Measurements from ENCODE around the gene AIP. TPM values are rescaled to one million over a fixed set of nuclear protein-coding genes. Genes with fewer than 3 reads are reported as not detected.

Gene AIP
- total RNA-seq, 2 donors from 2014 or later: 49.2 to 78.0 TPM

DNA sequence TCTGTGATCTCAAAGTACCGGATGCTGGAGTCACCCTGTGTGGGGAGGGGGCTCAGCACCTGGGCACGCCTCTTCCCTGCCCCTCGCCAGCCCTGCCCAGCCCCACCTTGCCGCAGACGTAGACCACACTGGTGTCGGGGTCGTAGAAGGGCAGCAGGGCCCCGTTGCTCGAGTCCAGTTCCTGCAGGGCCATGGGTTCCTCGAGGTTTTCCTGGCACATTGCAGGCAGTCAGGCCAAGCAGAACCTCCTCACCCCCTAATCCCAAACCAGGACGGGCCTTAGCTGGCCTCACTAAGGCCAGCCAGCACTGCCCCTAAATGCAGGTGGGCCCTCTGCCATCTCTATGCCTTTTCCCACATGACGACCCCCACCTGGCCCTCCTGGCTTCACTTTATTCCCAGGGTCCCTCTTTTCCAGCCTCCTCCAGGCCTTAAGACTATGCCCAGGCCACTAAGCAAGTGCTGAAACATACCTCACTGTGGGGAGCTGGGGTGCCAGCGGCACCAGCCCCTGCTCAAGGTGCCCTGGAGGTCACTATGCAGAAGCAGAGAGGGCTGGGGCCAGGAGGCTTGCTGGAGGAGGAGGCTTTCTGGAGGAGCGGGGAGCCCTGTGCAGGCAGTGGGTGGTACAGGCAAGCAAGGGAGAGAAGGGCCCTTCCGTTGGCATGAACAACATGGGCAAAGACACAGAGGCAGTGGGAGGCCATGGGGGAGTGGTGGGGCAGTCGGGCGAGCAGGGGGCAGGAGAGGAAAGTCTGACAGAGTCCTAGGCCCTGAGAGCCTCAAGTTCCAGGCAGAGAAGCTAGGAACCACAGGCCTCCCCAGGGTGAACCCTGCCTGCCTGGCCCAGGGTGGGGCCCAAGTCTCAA is 42.4 kb upstream of the AIP start:
- Histone ChIP-seq H3K4me3 (no peak overlapping the region), H3K27me3 (no peaks in the 10 kb centered on the region), H3K27ac (peak overlapping the region; percentile 27 to 51), H3K4me1 (peaks cover 0 to 67% of the 10 kb centered on the region in 2 donors), H3K9me3 (no peaks in the 10 kb centered on the region), H3K36me3 (peaks cover 34% of the 10 kb centered on the region)
- DNase-seq (ENCODE audit: low spot score): no peak
- TF ChIP-seq CTCF (IDR thresholded peaks at IDR 0.05): no peak

GRCh38 chr11:67441098-67441563 is 41.7 kb upstream of the AIP start:
- Histone ChIP-seq H3K4me1 (peaks cover 0 to 64% of the 10 kb centered on the region in 2 donors), H3K36me3 (peaks cover 28% of the 10 kb centered on the region), H3K27me3 (no peaks in the 10 kb centered on the region), H3K27ac (no peak overlapping the region), H3K4me3 (no peak overlapping the region), H3K9me3 (no peaks in the 10 kb centered on the region)
- no peak for TF ChIP-seq CTCF (IDR thresholded peaks at IDR 0.05)
- no peak for DNase-seq (ENCODE audit: low spot score)

- no peak overlapping the region for H3K27ac ChIP-seq
- peaks cover 28% of the 10 kb centered on the region for H3K36me3 ChIP-seq
- no peaks in the 10 kb centered on the region for H3K9me3 ChIP-seq
- H3K27me3 ChIP-seq: no peaks in the 10 kb centered on the region
- no peak for DNase-seq (ENCODE audit: low spot score)
- H3K4me3 ChIP-seq: no peak overlapping the region
- no peak for TF ChIP-seq CTCF (IDR thresholded peaks at IDR 0.05)
- H3K4me1 ChIP-seq: peaks cover 0 to 57% of the 10 kb centered on the region in 2 donors
These were observed 41.0 kb upstream of the AIP start for GRCh38 chr11:67441731-67442351.

GRCh38 chr11:67442504-67443404 is 40.1 kb upstream of the AIP start:
- peak overlapping the region; percentile 94 to 97 for H3K27ac ChIP-seq
- TF ChIP-seq CTCF (IDR thresholded peaks at IDR 0.05): no peak
- H3K4me1 ChIP-seq: peaks cover 0 to 49% of the 10 kb centered on the region in 2 donors
- DNase-seq (ENCODE audit: low spot score): no peak
- H3K36me3 ChIP-seq: peaks cover 22% of the 10 kb centered on the region
- no peaks in the 10 kb centered on the region for H3K27me3 ChIP-seq
- H3K4me3 ChIP-seq: peak overlapping the region; percentile 77 to 91
- no peaks in the 10 kb centered on the region for H3K9me3 ChIP-seq

- H3K27ac ChIP-seq: no peak overlapping the region
- DNase-seq (ENCODE audit: low spot score): no peak
- peaks cover 0 to 29% of the 10 kb centered on the region in 2 donors for H3K4me1 ChIP-seq
- peaks cover 12% of the 10 kb centered on the region for H3K36me3 ChIP-seq
- H3K4me3 ChIP-seq: no peak overlapping the region
- H3K27me3 ChIP-seq: no peaks in the 10 kb centered on the region
- no peaks in the 10 kb centered on the region for H3K9me3 ChIP-seq
- no peak for TF ChIP-seq CTCF (IDR thresholded peaks at IDR 0.05)
These were observed 37.3 kb upstream of the AIP start for GRCh38 chr11:67445515-67445914.
